Peyer's patch (tissue), 4 donors: Measurements from ENCODE around the gene ATXN1.

Experiments
- POLR2A ChIP-seq, 2 donors: fragments of 450-650 bp; IDR thresholded peaks; one replicate each; pipeline ENCODE4 v1.5.1; 2017; ENCODE audit warnings: antibody characterized with exemption in 2 of 2, mild to moderate bottlenecking in 2 of 2, moderate library complexity in 2 of 2
- TF ChIP-seq, protein P1 (sequence below), 6 experiments: fragments of 450-650 bp in 4 of 6; fragments of 200-600 bp in 2 of 6; sonication (generic) in 1 of 6; IDR thresholded peaks; one replicate each; pipeline ENCODE4 v1.5.1; 2017 to 2019; ENCODE audit warnings: antibody characterized with exemption in 6 of 6, mild to moderate bottlenecking in 3 of 6, moderate library complexity in 1 of 6

DNA sequence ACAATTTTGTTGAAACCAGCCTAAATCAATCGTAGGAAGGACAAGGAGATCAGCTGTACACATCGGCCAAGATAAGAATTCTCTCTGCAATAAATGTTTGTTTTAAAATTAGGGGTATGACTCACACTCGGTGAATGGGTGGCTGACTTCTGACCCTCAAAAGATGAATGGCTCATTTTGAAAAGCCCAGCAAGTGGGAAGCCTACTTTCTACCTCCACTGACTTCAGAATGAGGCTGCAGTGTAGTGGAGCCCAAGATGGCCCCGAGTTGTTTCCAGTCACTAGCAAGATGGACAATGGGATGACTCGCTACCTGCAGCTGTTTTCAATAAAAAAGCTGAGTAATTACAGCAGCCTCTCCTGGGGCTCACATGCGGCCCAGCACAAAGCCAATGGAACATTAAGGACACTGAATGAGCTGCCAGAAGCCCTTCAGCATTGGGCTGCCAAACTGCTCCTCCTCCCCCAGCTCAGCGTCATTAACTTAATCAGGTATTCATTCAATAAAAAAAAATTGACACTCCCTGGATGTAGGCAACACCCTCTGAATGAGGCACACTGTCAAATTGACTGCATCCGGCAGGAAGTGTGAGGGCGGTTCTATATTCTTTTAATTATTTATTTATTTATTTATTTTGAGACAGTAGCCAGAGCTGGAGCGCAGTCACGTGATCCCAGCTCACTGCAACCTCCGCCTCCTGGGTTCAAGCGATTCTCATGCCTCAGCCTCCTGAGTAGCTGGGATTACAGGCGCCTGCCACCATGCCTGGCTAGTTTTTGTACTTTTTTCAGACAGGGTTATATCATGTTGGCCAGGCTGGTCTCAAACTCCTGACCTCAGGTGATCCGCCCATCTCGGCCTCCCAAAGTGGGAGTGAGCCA lies 415.6 kb downstream of the ATXN1 start:
- TF ChIP-seq, protein P1, sequence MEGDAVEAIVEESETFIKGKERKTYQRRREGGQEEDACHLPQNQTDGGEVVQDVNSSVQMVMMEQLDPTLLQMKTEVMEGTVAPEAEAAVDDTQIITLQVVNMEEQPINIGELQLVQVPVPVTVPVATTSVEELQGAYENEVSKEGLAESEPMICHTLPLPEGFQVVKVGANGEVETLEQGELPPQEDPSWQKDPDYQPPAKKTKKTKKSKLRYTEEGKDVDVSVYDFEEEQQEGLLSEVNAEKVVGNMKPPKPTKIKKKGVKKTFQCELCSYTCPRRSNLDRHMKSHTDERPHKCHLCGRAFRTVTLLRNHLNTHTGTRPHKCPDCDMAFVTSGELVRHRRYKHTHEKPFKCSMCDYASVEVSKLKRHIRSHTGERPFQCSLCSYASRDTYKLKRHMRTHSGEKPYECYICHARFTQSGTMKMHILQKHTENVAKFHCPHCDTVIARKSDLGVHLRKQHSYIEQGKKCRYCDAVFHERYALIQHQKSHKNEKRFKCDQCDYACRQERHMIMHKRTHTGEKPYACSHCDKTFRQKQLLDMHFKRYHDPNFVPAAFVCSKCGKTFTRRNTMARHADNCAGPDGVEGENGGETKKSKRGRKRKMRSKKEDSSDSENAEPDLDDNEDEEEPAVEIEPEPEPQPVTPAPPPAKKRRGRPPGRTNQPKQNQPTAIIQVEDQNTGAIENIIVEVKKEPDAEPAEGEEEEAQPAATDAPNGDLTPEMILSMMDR (IDR thresholded peaks at IDR 0.05), result no peak
- no peak for TF ChIP-seq POLR2A (IDR thresholded peaks at IDR 0.05)
